ENCODE measurements around the gene NPIPA5. TPM values are rescaled to one million over a fixed set of nuclear protein-coding genes. Genes with fewer than 3 reads are reported as not detected.
"Not testable (repeated sequence)": the region's sequence is repeated elsewhere in the genome, so short reads cannot be mapped to it uniquely, and the experiment has no call there.

NPIPA5 gene
- total RNA-seq, 1 donor from 2014 or later = 19.9 TPM

DNA sequence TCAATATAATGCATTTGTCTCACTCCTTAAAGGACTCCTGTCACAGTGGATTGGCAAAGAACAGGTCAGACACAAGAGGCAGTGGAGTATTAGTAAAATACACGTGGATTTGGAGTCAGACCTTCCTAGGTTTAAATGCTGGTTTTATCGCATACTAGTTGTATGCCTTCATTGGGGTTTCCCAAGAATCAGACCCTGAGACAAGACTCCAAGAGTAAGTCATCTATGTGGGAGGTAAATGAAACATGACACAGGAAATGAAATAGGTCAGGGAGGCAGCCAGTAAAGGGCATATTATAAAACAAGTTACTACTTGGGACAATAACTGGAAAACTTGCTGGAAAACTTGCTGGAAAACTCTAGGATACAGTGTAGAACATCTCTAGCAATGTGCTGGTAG, 56.9 kb downstream of the NPIPA5 start:
- intact Hi-C loops (cut with DNase I); DNase-seq (ENCODE audit: low spot score); ATAC-seq: not testable (repeated sequence)

DNA sequence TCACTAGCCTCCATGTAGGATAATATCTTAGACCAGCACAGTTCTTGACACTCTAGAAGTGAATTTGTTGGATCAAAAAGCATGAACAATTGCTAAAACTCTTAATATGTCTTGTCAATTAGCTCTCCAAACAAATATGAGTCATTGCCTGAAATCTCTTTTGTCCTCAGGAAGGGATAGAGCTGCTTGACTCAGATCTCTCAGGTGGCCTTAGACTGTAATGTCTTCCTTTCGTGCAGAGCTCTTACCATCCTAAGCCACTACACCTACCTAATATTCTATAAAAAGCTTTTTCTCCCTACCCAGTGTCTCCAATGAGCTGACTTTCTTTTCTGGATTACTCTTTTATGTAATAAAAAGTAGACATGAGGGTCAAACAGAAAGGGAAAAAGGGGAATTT, 63.5 kb downstream of the NPIPA5 start:
- ATAC-seq; DNase-seq (ENCODE audit: low spot score); intact Hi-C loops (cut with DNase I): not testable (repeated sequence)

Other genes starting within 250 kb of the NPIPA5 start
- gene MPV17L, start 17.5 kb upstream of the NPIPA5 start, total RNA-seq = 7.9 TPM
- gene BMERB1, start 56.3 kb upstream of the NPIPA5 start, total RNA-seq = 40.0 TPM

Data from sciatic nerve (tissue), 2 donors.